GM23248 (cell line): ENCODE measurements around the gene MOB2. TPM values are rescaled to one million over a fixed set of nuclear protein-coding genes. Genes with fewer than 3 reads are reported as not detected.

ENCODE experiments used
- DNase-seq: peaks from one replicate; pipeline ENCODE4 v3.0.0-alpha.2; 2015
- H2AFZ ChIP-seq: fragments of 200-600 bp; sonication (generic); 2 replicates; pipeline ENCODE4 v1.6.1; 2016; ENCODE audit warnings: antibody characterized with exemption
- H3F3A ChIP-seq: fragments of 200-600 bp; sonication (generic); 2 replicates; pipeline ENCODE4 v1.6.1; 2016; ENCODE audit warnings: mild to moderate bottlenecking, antibody characterized with exemption, mixed run types; ENCODE audit not compliant: insufficient read depth
- H3K27ac ChIP-seq: fragments of 200-600 bp; sonication (generic); 2 replicates; pipeline ENCODE4 v1.5.1; 2016; ENCODE audit warnings: mild to moderate bottlenecking
- H3K27me3 ChIP-seq: fragments of 200-600 bp; sonication (generic); replicated peaks from 2 replicates; pipeline ENCODE4 v1.6.1; 2016; ENCODE audit warnings: mild to moderate bottlenecking; ENCODE audit not compliant: insufficient read depth
- H3K36me3 ChIP-seq: fragments of 200-600 bp; sonication (generic); 2 replicates; pipeline ENCODE4 v1.6.1; 2016; ENCODE audit warnings: low read depth, mild to moderate bottlenecking
- H3K4me1 ChIP-seq: fragments of 200-600 bp; sonication (generic); 2 replicates; pipeline ENCODE4 v1.6.1; 2016; ENCODE audit warnings: mild to moderate bottlenecking; ENCODE audit not compliant: insufficient read depth
- H3K4me2 ChIP-seq: fragments of 200-600 bp; sonication (generic); one replicate; pipeline ENCODE4 v1.6.1; 2016; ENCODE audit warnings: mild to moderate bottlenecking; ENCODE audit not compliant: unreplicated experiment
- H3K4me3 ChIP-seq: fragments of 200-600 bp; sonication (generic); 2 replicates; pipeline ENCODE4 v1.5.1; 2016; ENCODE audit warnings: mild to moderate bottlenecking
- H3K79me2 ChIP-seq: fragments of 200-600 bp; sonication (generic); 2 replicates; pipeline ENCODE4 v1.6.1; 2016; ENCODE audit warnings: mild to moderate bottlenecking; ENCODE audit not compliant: insufficient read depth
- H3K9ac ChIP-seq: fragments of 200-600 bp; sonication (generic); 2 replicates; pipeline ENCODE4 v1.6.1; 2016; ENCODE audit warnings: mild to moderate bottlenecking
- H3K9me2 ChIP-seq: fragments of 200-600 bp; sonication (generic); 2 replicates; pipeline ENCODE4 v1.6.1; 2016; ENCODE audit warnings: mixed run types, mild to moderate bottlenecking, moderate library complexity; ENCODE audit not compliant: insufficient read depth
- H3K9me3 ChIP-seq: fragments of 200-600 bp; sonication (generic); one replicate; pipeline ENCODE4 v1.6.1; 2017; ENCODE audit warnings: low read depth
- H4K20me1 ChIP-seq: fragments of 200-600 bp; sonication (generic); 2 replicates; pipeline ENCODE4 v1.6.0; 2016; ENCODE audit not compliant: insufficient read depth
- EZH2 ChIP-seq: fragments of 200-600 bp; sonication (generic); IDR thresholded peaks from 2 replicates; pipeline ENCODE4 v1.6.1; 2018; ENCODE audit warnings: antibody characterized with exemption, mild to moderate bottlenecking; ENCODE audit not compliant: insufficient read depth, poor library complexity, severe bottlenecking
- EZH2phosphoT487 ChIP-seq: fragments of 200-600 bp; sonication (generic); IDR thresholded peaks from 2 replicates; pipeline ENCODE4 v1.6.1; 2018; ENCODE audit warnings: antibody characterized with exemption, moderate library complexity, mild to moderate bottlenecking, low read depth; ENCODE audit not compliant: insufficient read depth
- WGBS, 2 experiments: methylation state at CpG; one replicate each; pipeline ENCODE4 v1.1.6; 2015 to 2017; ENCODE audit warnings: low lambda C conversion rate in 2 of 2, low coverage in 1 of 2; ENCODE audit errors: missing lambda C conversion rate in 2 of 2; 5-methylcytosine and 5-hydroxymethylcytosine counted together
- in situ Hi-C: fragments of 300-500 bp; cut with MboI; formaldehyde crosslinking; loops from 2 replicates; pipeline ENCODE4 v1.15.0; 2020
- polyA plus RNA-seq: library from polyadenylated mRNA; unstranded; fragments of >200 nt; fragmentation: Nextera tagmentation; extraction: Ambion mirVana; gene quantifications from 2 replicates; pipeline ENCODE4 v1.2.1, GENCODE V29; 2016
- total RNA-seq: library from RNA; depleted of rRNA; stranded (reverse); fragments of >200 nt; shearing (Covaris generic); gene quantifications from 2 replicates; pipeline ENCODE4 v1.2.3, GENCODE V29; 2014

MOB2 gene
- total and polyA plus RNA-seq, 2 experiments from 2014 or later, result 28.8 to 29.3 TPM

DNA sequence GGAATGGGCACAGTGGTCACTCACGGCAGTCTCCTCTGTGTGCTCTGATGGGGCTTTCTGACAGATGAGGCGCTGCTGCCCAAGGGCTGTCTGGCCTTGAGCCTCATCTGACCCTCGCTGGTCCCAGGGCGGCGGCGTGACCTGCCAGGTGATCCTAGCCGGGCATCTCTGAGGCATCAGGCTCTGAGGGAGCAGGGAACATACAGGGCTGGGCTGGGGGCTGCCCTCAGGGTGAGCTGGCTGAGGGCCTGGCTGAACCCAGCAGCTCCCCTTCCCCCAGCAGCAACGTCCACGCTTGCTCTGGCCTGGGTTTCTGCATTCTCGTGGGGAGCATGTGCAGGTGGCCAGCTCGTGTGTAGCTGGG lies 47.6 kb downstream of the MOB2 start:
- H3K4me3 ChIP-seq, result no peak overlapping the region
- H3K4me2 ChIP-seq, result no peak overlapping the region
- H3K9me2 ChIP-seq, result no peaks in the 10 kb centered on the region
- H3K27ac ChIP-seq, result no peak overlapping the region
- WGBS, 2 experiments, result 21 to 26% methylated on average over 8 to 11 of the region's 11 CpGs
- H3K79me2 ChIP-seq, result no peaks in the 10 kb centered on the region
- H2AFZ ChIP-seq, result no peak overlapping the region
- H3F3A ChIP-seq, result no peaks in the 10 kb centered on the region
- no peaks in the 10 kb centered on the region for H3K4me1 ChIP-seq
- H3K9ac ChIP-seq, result no peak overlapping the region
- no peaks in the 10 kb centered on the region for H3K9me3 ChIP-seq
- H3K27me3 ChIP-seq, result no peaks in the 10 kb centered on the region
- DNase-seq, result no peak
- in situ Hi-C loops, result no loop called here
- H4K20me1 ChIP-seq, result no peaks in the 10 kb centered on the region
- no peaks in the 10 kb centered on the region for H3K36me3 ChIP-seq
- TF ChIP-seq EZH2phosphoT487 (no peak), EZH2 (no peak)

DNA sequence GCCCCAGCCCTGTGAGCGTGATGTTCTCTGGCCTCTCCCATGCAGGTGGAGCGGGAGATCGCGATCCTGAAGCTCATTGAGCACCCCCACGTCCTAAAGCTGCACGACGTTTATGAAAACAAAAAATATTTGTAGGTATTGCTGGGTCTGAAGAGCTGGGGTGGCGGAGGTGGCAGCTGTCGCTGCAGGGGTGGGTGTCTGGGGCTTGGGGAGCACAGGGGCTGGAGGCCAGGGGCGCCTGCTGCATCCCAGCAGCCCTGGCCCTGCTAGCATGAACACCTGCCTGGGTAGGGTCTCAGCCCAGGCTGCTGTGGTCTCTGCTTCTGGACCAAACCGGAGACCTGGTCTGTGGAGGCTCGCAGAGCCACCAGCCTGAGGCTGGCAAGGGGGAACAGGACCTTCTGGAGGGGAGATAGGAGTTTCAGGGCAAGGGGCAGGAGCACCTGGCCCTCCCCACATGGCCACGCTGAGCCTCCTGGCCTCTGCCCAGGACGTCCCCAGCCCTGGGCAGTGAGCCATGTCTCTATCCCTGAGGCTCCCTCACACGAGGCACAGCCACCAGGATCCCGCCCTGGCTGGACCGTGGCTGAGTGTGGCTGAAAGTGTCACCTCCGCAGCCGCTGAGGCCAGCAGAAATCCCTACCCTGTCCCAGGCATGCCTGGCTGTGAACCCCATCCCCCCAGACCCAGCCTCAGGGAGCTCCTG lies 48.2 kb downstream of the MOB2 start:
- H3K4me2 ChIP-seq, result no peak overlapping the region
- DNase-seq, result no peak
- 36 to 39% methylated on average over 18 of the region's 19 CpGs for WGBS, 2 experiments

GRCh38 chr11:1437500-1437899 lies 49.1 kb downstream of the MOB2 start:
- TF ChIP-seq EZH2phosphoT487 (no peak), EZH2 (no peak)
- no peak overlapping the region for H3K9ac ChIP-seq
- H2AFZ ChIP-seq, result no peak overlapping the region
- no peaks in the 10 kb centered on the region for H3K4me1 ChIP-seq
- H3K4me2 ChIP-seq, result no peak overlapping the region
- no peaks in the 10 kb centered on the region for H3K36me3 ChIP-seq
- H4K20me1 ChIP-seq, result no peaks in the 10 kb centered on the region
- no peaks in the 10 kb centered on the region for H3K9me2 ChIP-seq
- no peak overlapping the region for H3K4me3 ChIP-seq
- in situ Hi-C loops, result no loop called here
- no peaks in the 10 kb centered on the region for H3K79me2 ChIP-seq
- no peaks in the 10 kb centered on the region for H3K27me3 ChIP-seq
- peak; percentile 60 for DNase-seq
- no peaks in the 10 kb centered on the region for H3F3A ChIP-seq
- no peak overlapping the region for H3K27ac ChIP-seq
- 28 to 31% methylated on average over 6 of the region's 6 CpGs for WGBS, 2 experiments
- H3K9me3 ChIP-seq, result no peaks in the 10 kb centered on the region

More for the DNA sequence above, 48.2 kb downstream of the MOB2 start:
- H3K79me2 ChIP-seq, result no peaks in the 10 kb centered on the region
- no peak overlapping the region for H3K27ac ChIP-seq
- H3K9me2 ChIP-seq, result no peaks in the 10 kb centered on the region
- no peaks in the 10 kb centered on the region for H3K36me3 ChIP-seq
- in situ Hi-C loops, result no loop called here
- H3K9me3 ChIP-seq, result no peaks in the 10 kb centered on the region
- H3F3A ChIP-seq, result no peaks in the 10 kb centered on the region
- H3K9ac ChIP-seq, result no peak overlapping the region
- H3K4me1 ChIP-seq, result no peaks in the 10 kb centered on the region
- no peak overlapping the region for H2AFZ ChIP-seq
- H3K4me3 ChIP-seq, result no peak overlapping the region
- no peaks in the 10 kb centered on the region for H4K20me1 ChIP-seq
- no peaks in the 10 kb centered on the region for H3K27me3 ChIP-seq
- TF ChIP-seq EZH2phosphoT487, result no peak
- TF ChIP-seq EZH2, result no peak

DNA sequence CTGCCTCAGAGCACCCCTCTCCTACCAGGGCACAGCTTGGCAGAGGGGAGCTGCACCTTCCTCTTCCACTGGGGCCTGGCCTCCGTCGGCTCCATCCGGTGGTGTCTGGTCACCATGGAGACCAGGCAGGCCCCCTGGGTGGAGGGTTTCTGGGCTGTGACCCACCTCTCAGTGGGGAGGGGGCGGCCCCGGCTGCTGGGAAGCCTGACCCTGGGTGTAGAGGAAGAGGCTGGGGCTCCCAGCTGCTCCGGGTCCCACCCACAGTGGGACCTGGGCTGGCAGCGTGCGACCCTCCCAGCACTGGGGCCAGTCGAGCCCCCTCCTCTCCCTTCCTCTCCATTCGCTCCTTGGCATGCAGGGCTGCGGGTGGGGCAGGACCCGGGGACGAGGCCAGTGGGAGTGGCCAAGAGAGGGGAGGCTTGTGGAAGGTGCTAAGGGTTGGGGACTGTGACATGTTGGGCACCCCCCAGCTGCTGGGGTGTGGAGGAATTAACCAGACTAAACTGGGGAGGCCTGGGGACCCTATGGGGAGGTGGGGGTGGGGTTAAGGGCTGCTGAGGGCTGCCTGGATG lies 50.0 kb downstream of the MOB2 start:
- H3K4me1 ChIP-seq, result no peaks in the 10 kb centered on the region
- no peak overlapping the region for H3K4me3 ChIP-seq
- no peak for TF ChIP-seq EZH2
- TF ChIP-seq EZH2phosphoT487, result no peak
- in situ Hi-C loops, result no loop called here
- H3K27ac ChIP-seq, result no peak overlapping the region
- 2% methylated on average over 13 of the region's 13 CpGs for WGBS, 2 experiments
- H3K36me3 ChIP-seq, result no peaks in the 10 kb centered on the region
- no peaks in the 10 kb centered on the region for H3K27me3 ChIP-seq
- no peak for DNase-seq
- H3K79me2 ChIP-seq, result no peaks in the 10 kb centered on the region
- H3K4me2 ChIP-seq, result no peak overlapping the region
- H2AFZ ChIP-seq, result no peak overlapping the region
- H3F3A ChIP-seq, result no peaks in the 10 kb centered on the region
- no peaks in the 10 kb centered on the region for H3K9me2 ChIP-seq
- no peaks in the 10 kb centered on the region for H4K20me1 ChIP-seq
- H3K9me3 ChIP-seq, result no peaks in the 10 kb centered on the region
- no peak overlapping the region for H3K9ac ChIP-seq
